H9 (cell line): ENCODE results near the gene KCNIP1. TPM values are rescaled to one million over a fixed set of nuclear protein-coding genes. Genes with fewer than 3 reads are reported as not detected.

Experiments
- DNase-seq: peaks from one replicate; pipeline ENCODE4 v3.0.0-alpha.2; 2017
- H2AFZ ChIP-seq: one replicate; pipeline ENCODE4 v1.6.1; 2013; ENCODE audit warnings: mild to moderate bottlenecking, low read length, control low read depth, moderate library complexity
- H2AK5ac ChIP-seq: 2 replicates; pipeline ENCODE4 v1.6.1; 2013; ENCODE audit warnings: low read length, control low read depth, mixed read lengths; ENCODE audit not compliant: insufficient read length
- H2BK120ac ChIP-seq: one replicate; pipeline ENCODE4 v1.6.1; 2013; ENCODE audit warnings: low read depth, mild to moderate bottlenecking, low read length, control low read depth, inconsistent platforms; ENCODE audit not compliant: poor library complexity, severe bottlenecking
- H2BK12ac ChIP-seq: 2 replicates; pipeline ENCODE4 v1.6.1; 2013; ENCODE audit warnings: low read length, control low read depth, mixed read lengths, low read depth; ENCODE audit not compliant: insufficient read length
- H2BK15ac ChIP-seq: 2 replicates; pipeline ENCODE4 v1.6.1; 2013; ENCODE audit warnings: low read depth, low read length, control low read depth
- H2BK20ac ChIP-seq: one replicate; pipeline ENCODE4 v1.6.1; 2013; ENCODE audit warnings: low read depth, mild to moderate bottlenecking, low read length, control low read depth, inconsistent platforms; ENCODE audit not compliant: poor library complexity, severe bottlenecking
- H2BK5ac ChIP-seq: 2 replicates; pipeline ENCODE4 v1.6.1; 2013; ENCODE audit warnings: low read length, control low read depth, mixed read lengths; ENCODE audit not compliant: insufficient read length
- H3K14ac ChIP-seq: 2 replicates; pipeline ENCODE4 v1.6.1; 2013; ENCODE audit warnings: low read length, control low read depth; ENCODE audit not compliant: insufficient read depth
- H3K18ac ChIP-seq: 2 replicates; pipeline ENCODE4 v1.6.1; 2013; ENCODE audit warnings: low read depth, mild to moderate bottlenecking, mixed read lengths, low read length, control low read depth; ENCODE audit not compliant: insufficient read length
- H3K23ac ChIP-seq: 2 replicates; pipeline ENCODE4 v1.6.1; 2013; ENCODE audit warnings: low read length, control low read depth, mixed read lengths, low read depth; ENCODE audit not compliant: insufficient read length
- H3K23me2 ChIP-seq: 2 replicates; pipeline ENCODE4 v1.6.1; 2013; ENCODE audit warnings: low read depth, mild to moderate bottlenecking, mixed read lengths, low read length, control low read depth; ENCODE audit not compliant: insufficient read length, poor library complexity, severe bottlenecking
- H3K27ac ChIP-seq: 2 replicates; pipeline ENCODE4 v1.5.1; 2013; ENCODE audit warnings: low read length, control low read depth, mixed read lengths, low read depth; ENCODE audit not compliant: insufficient read length
- H3K27me3 ChIP-seq: 2 replicates; pipeline ENCODE4 v1.6.1; 2013; ENCODE audit warnings: low read length, control low read depth, inconsistent platforms; ENCODE audit not compliant: insufficient read depth
- H3K4ac ChIP-seq: 2 replicates; pipeline ENCODE4 v1.6.1; 2013; ENCODE audit warnings: low read depth, mild to moderate bottlenecking, control low read depth, inconsistent platforms, low read length, moderate library complexity
- H3K4me1 ChIP-seq: 2 replicates; pipeline ENCODE4 v1.6.1; 2013; ENCODE audit warnings: low read length, control low read depth, inconsistent platforms; ENCODE audit not compliant: insufficient read depth
- H3K4me2 ChIP-seq: 2 replicates; pipeline ENCODE4 v1.6.1; 2013; ENCODE audit warnings: low read length, control low read depth, mixed read lengths; ENCODE audit not compliant: insufficient read length, insufficient read depth
- H3K56ac ChIP-seq: 2 replicates; pipeline ENCODE4 v1.6.1; 2013; ENCODE audit warnings: low read depth, mild to moderate bottlenecking, mixed read lengths, low read length, control low read depth; ENCODE audit not compliant: insufficient read length
- H3K79me1 ChIP-seq: 2 replicates; pipeline ENCODE4 v1.6.1; 2013; ENCODE audit warnings: low read depth, mild to moderate bottlenecking, moderate library complexity, low read length, control low read depth, inconsistent platforms; ENCODE audit not compliant: insufficient read depth, poor library complexity, severe bottlenecking
- H3K79me2 ChIP-seq: 2 replicates; pipeline ENCODE4 v1.6.1; 2013; ENCODE audit warnings: low read length, control low read depth, inconsistent platforms; ENCODE audit not compliant: insufficient read depth
- H3K9ac ChIP-seq: 2 replicates; pipeline ENCODE4 v1.6.1; 2013; ENCODE audit warnings: low read length, control low read depth, mixed read lengths; ENCODE audit not compliant: insufficient read length; ENCODE audit errors: extremely low read depth
- H3K9me3 ChIP-seq: one replicate; pipeline ENCODE4 v1.6.1; 2013; ENCODE audit warnings: low read depth, low read length, inconsistent platforms; ENCODE audit not compliant: control insufficient read depth
- H3T11ph ChIP-seq: one replicate; pipeline ENCODE4 v1.6.1; 2013; ENCODE audit warnings: mild to moderate bottlenecking, low read length, control low read depth, inconsistent platforms
- H4K20me1 ChIP-seq: one replicate; pipeline ENCODE4 v1.6.1; 2013; ENCODE audit not compliant: control insufficient read depth, insufficient read length, insufficient read depth
- H4K5ac ChIP-seq: 2 replicates; pipeline ENCODE4 v1.6.1; 2013; ENCODE audit warnings: low read depth, mild to moderate bottlenecking, mixed read lengths, low read length, control low read depth; ENCODE audit not compliant: insufficient read length
- H4K8ac ChIP-seq: replicated peaks from 2 replicates; pipeline ENCODE4 v1.6.1; 2013; ENCODE audit warnings: low read length, control low read depth, mixed read lengths, low read depth; ENCODE audit not compliant: insufficient read length
- H4K91ac ChIP-seq: 2 replicates; pipeline ENCODE4 v1.6.1; 2013; ENCODE audit warnings: low read depth, mild to moderate bottlenecking, moderate library complexity, mixed read lengths, low read length, control low read depth; ENCODE audit not compliant: insufficient read length
- H3K27ac Mint-ChIP-seq, 3 experiments: 2 replicates in 2 of 3; 3 replicates in 1 of 3; pipeline ENCODE4 v1.8.0; 2020 to 2021; ENCODE audit warnings: mixed read lengths in 3 of 3, mild to moderate bottlenecking in 1 of 3, moderate library complexity in 1 of 3
- H3K27me3 Mint-ChIP-seq: 2 replicates; pipeline ENCODE4 v1.8.0; 2021; ENCODE audit warnings: low read depth, mild to moderate bottlenecking, moderate library complexity, mixed read lengths
- H3K36me3 Mint-ChIP-seq, 3 experiments: 2 replicates in 2 of 3; 3 replicates in 1 of 3; pipeline ENCODE4 v1.8.0; 2020 to 2021; ENCODE audit warnings: low read depth in 3 of 3, mixed read lengths in 3 of 3; ENCODE audit not compliant: insufficient read depth in 1 of 3
- H3K4me1 Mint-ChIP-seq, 2 experiments: 2 replicates each; pipeline ENCODE4 v1.8.0; 2020; ENCODE audit warnings: mixed read lengths in 2 of 2
- H3K4me3 Mint-ChIP-seq, 2 experiments: 2 replicates in 1 of 2; 3 replicates in 1 of 2; pipeline ENCODE4 v1.8.0; 2020 to 2021; ENCODE audit warnings: mild to moderate bottlenecking in 2 of 2, mixed read lengths in 2 of 2, moderate library complexity in 1 of 2
- H3K9me3 Mint-ChIP-seq, 2 experiments: 2 replicates in 1 of 2; 3 replicates in 1 of 2; pipeline ENCODE4 v1.8.0; 2020; ENCODE audit warnings: mild to moderate bottlenecking in 2 of 2, mixed read lengths in 2 of 2, moderate library complexity in 1 of 2
- CTCF ChIP-seq: fragments of 200-600 bp; sonication (generic); conservative IDR thresholded peaks from 3 replicates; pipeline ENCODE4 v1.8.0; 2021; ENCODE audit warnings: antibody characterized with exemption, mild to moderate bottlenecking
- WGBS: extraction: QIAGEN DNeasy Blood & Tissue Kit; methylation state at CpG from one replicate; pipeline ENCODE4 v1.1.7; 2013; ENCODE audit warnings: missing lambda C conversion rate, low lambda C conversion rate, mixed read lengths; ENCODE audit not compliant: insufficient read length; ENCODE audit errors: extremely low coverage; 5-methylcytosine and 5-hydroxymethylcytosine counted together
- total RNA-seq: library from RNA; stranded (reverse); gene quantifications from 2 replicates; pipeline ENCODE4 v1.2.1, GENCODE V29; 2021

The KCNIP1 gene
- total RNA-seq, 1 experiment from 2014 or later = 0.63 TPM

- H2AK5ac ChIP-seq = no peak overlapping the region
- Mint-ChIP-seq H3K4me1 (no peaks in the 10 kb centered on the region; a peak in 1 of 4 replicates), H3K27me3 (peaks cover 1% of the 10 kb centered on the region; the same call in 1 of the 2 replicates), H3K4me3 (no peak overlapping the region), H3K27ac (no peak overlapping the region), H3K36me3 (no peaks in the 10 kb centered on the region), H3K9me3 (no peaks in the 10 kb centered on the region)
- no peak overlapping the region for H2BK5ac ChIP-seq
- no peaks in the 10 kb centered on the region for H3K9me3 ChIP-seq
- no peak overlapping the region for H3K56ac ChIP-seq
- no peak overlapping the region for H3K4ac ChIP-seq
- no peak for DNase-seq
- H2BK15ac ChIP-seq = no peak overlapping the region
- H3K79me1 ChIP-seq = no peaks in the 10 kb centered on the region
- H2BK20ac ChIP-seq = no peak overlapping the region
- no peak overlapping the region for H3K9ac ChIP-seq
- H3K23me2 ChIP-seq = no peaks in the 10 kb centered on the region
- no peak overlapping the region for H3K18ac ChIP-seq
- no CpG with 5 or more reads among the region's 5 CpGs for WGBS
- no peak overlapping the region for H4K91ac ChIP-seq
- no peak overlapping the region for H3K14ac ChIP-seq
- H2BK120ac ChIP-seq = no peak overlapping the region
- no peak overlapping the region for H4K8ac ChIP-seq
- no peak overlapping the region for H4K5ac ChIP-seq
- H2BK12ac ChIP-seq = no peak overlapping the region
- no peak for TF ChIP-seq CTCF
- H3K4me1 ChIP-seq = no peaks in the 10 kb centered on the region
- H3K27ac ChIP-seq = no peak overlapping the region
- no peak overlapping the region for H3T11ph ChIP-seq
- no peaks in the 10 kb centered on the region for H3K79me2 ChIP-seq
- no peak overlapping the region for H3K23ac ChIP-seq
- H2AFZ ChIP-seq = no peak overlapping the region
- no peaks in the 10 kb centered on the region for H4K20me1 ChIP-seq
- H3K27me3 ChIP-seq = no peaks in the 10 kb centered on the region
- no peak overlapping the region for H3K4me2 ChIP-seq
Measured at GRCh38 chr5:170513856-170514525, 10.2 kb downstream of the KCNIP1 start.
